IPS-20b (cell line): ENCODE results near the gene STX16.
"Not testable (repeated sequence)": the region's sequence is repeated elsewhere in the genome, so short reads cannot be mapped to it uniquely, and the experiment has no call there.

Source experiments
- H3K27ac ChIP-seq: one replicate; pipeline ENCODE4 v1.5.1; 2013; ENCODE audit warnings: low read length
- H3K27me3 ChIP-seq: 2 replicates; pipeline ENCODE4 v1.6.1; 2013; ENCODE audit warnings: mild to moderate bottlenecking, low read length, inconsistent platforms; ENCODE audit not compliant: insufficient read depth
- H3K36me3 ChIP-seq: 2 replicates; pipeline ENCODE4 v1.6.1; 2013; ENCODE audit warnings: low read depth, mild to moderate bottlenecking, inconsistent platforms, low read length, moderate library complexity; ENCODE audit not compliant: insufficient read depth
- H3K4me1 ChIP-seq: 2 replicates; pipeline ENCODE4 v1.6.1; 2013; ENCODE audit warnings: mild to moderate bottlenecking, control low read depth, inconsistent platforms, low read length, moderate library complexity; ENCODE audit not compliant: insufficient read depth
- H3K4me3 ChIP-seq: 2 replicates; pipeline ENCODE4 v1.5.1; 2013; ENCODE audit warnings: mild to moderate bottlenecking, low read length, inconsistent platforms
- H3K9ac ChIP-seq: 2 replicates; pipeline ENCODE4 v1.6.1; 2013; ENCODE audit warnings: low read depth, mild to moderate bottlenecking, inconsistent platforms, low read length, moderate library complexity
- H3K9me3 ChIP-seq: 2 replicates; pipeline ENCODE4 v1.6.1; 2013; ENCODE audit warnings: mild to moderate bottlenecking, low read depth, low read length, inconsistent platforms; ENCODE audit not compliant: insufficient read depth

The STX16 gene

DNA sequence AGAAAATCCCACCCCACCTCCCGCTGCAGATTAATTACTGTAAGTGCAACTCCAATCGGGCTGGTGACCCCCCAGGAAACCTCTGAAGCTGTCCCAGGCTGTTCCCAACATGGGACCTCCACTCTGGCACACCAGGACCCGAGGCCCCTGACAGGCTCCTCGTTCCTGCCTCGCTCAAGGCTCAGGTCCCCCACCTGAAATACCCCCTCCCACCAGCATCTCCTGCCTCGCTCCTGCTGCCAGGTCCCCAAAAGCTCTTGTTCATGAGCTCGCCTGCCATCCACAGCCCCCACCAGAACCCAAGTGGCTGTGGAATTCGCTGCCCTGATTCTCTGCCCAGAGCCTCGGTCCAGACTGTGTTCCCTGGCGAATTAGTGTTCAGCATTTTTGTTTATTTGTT lies 67.6 kb downstream of the STX16 start:
- H3K27me3 ChIP-seq, result no peaks in the 10 kb centered on the region; the same call in 1 of the 2 replicates
- no peaks in the 10 kb centered on the region for H3K9me3 ChIP-seq
- H3K9ac ChIP-seq, result no peak overlapping the region
- no peak overlapping the region for H3K4me3 ChIP-seq
- no peak overlapping the region for H3K27ac ChIP-seq
- H3K36me3 ChIP-seq, result no peaks in the 10 kb centered on the region
- H3K4me1 ChIP-seq, result no peaks in the 10 kb centered on the region

DNA sequence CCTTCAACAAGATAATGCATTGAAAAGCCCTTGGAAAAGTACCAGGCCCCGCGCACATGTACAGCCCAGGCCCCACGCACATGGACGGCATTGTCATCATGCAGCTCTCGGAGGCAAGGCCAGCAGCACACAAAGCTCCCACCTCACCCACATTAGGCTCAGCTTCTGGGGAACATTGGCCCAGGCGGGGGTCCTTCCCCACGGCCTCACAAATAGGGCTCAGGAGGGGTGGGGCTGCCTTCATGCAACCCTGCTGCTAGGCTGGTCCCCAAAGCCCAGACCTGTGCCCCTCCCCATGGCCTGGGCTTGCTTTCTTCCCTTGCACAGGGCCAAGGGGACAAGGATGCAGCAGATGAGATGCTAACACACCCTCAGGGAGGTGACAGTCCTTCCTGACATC lies 68.2 kb downstream of the STX16 start:
- Histone ChIP-seq H3K27ac (no peak overlapping the region), H3K27me3 (no peaks in the 10 kb centered on the region; the same call in 1 of the 2 replicates)

DNA sequence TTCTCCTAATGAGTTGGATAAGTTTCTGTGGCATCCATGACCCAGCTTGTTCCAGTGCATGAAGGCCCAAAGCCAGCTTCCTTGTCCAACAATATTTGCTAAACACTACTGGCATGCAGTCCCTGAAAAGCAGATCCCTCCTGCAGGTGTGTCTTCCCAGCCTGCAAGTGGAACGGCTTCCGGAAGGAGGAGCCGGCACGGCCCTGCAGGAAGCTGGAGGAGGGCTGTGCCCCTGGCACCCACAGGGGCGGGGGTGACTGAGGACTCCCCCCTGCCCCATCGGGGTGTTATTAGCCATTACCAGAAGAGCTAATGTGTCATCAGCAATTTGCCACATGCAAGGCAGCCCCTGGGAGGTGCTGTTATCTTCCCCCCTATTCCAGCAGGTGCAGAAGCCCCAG lies 68.9 kb downstream of the STX16 start:
- Histone ChIP-seq H3K27me3 (no peaks in the 10 kb centered on the region; the same call in 1 of the 2 replicates), H3K27ac (no peak overlapping the region), H3K36me3 (no peaks in the 10 kb centered on the region), H3K9me3 (no peaks in the 10 kb centered on the region), H3K4me3 (no peak overlapping the region), H3K4me1 (no peaks in the 10 kb centered on the region), H3K9ac (no peak overlapping the region)

More for the DNA sequence above, 68.2 kb downstream of the STX16 start:
- H3K9me3 ChIP-seq, result no peaks in the 10 kb centered on the region
- no peaks in the 10 kb centered on the region for H3K4me1 ChIP-seq
- H3K36me3 ChIP-seq, result no peaks in the 10 kb centered on the region
- H3K4me3 ChIP-seq, result no peak overlapping the region
- H3K9ac ChIP-seq, result no peak overlapping the region

DNA sequence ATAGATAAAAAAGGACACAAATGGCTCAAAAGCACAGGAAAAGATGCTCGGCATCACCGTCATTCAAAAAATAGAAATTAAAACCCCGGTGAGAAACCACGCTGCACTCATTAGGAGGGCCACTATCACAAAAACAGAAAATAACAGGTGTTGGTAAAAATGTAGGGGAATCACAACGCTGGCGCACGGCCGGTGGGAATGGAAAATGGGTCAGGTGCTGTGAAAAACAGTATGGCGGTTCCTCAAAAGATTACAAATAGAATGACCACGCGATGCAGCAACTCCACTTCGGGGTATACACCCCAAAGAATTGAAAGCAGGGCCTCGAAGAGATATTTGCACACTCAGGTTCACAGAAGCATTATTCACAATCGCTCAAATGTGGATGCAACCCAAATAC lies 69.8 kb downstream of the STX16 start:
- H3K9ac ChIP-seq, result no peak overlapping the region
- no peaks in the 10 kb centered on the region for H3K4me1 ChIP-seq
- no peak overlapping the region for H3K4me3 ChIP-seq
- H3K27me3 ChIP-seq, result no peaks in the 10 kb centered on the region; the same call in 1 of the 2 replicates
- no peak overlapping the region for H3K27ac ChIP-seq
- no peaks in the 10 kb centered on the region for H3K9me3 ChIP-seq
- no peaks in the 10 kb centered on the region for H3K36me3 ChIP-seq

DNA sequence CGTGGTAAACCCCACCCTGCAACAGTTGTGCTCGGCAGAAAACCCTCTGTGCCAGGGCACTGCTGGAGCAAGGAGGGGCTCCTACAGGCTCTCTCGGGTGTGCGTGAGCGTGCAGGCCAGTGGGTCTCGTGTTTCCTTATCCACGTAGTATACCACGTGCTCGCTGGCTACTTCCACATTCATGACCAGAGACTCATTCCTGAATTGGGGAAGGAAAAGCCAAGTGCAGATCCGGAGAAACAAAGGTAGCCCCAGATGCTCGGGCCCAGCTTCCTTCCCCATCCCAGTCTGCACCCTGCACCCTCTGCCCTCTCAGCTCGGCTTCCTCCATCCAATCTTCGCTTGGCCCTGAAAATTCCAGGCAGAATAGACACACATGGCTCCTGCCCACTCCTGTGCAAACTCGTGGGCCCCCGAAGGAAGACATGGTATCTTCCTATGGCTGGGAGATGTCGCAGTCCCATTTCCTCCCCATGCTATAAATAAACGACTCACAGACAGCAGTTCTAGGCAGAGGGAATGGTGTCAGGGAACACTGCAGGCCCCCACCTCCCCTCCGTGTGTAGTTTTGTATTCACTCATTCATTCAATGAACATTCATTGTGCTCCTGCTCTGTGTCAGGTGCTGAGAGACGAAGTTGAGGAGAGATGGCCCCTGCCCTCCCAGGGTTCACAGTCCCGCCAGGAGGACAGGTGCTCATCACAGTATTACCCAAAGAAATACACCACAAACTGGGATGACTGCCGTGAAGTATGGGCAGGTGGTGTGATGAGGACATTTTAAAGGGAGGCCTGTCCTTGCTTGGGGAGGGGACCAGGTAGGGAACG lies 71.1 kb downstream of the STX16 start:
- no peaks in the 10 kb centered on the region for H3K4me1 ChIP-seq
- no peaks in the 10 kb centered on the region for H3K9me3 ChIP-seq
- H3K4me3 ChIP-seq, result no peak overlapping the region
- no peak overlapping the region for H3K9ac ChIP-seq
- no peaks in the 10 kb centered on the region; the same call in 1 of the 2 replicates for H3K27me3 ChIP-seq
- H3K36me3 ChIP-seq, result no peaks in the 10 kb centered on the region
- H3K27ac ChIP-seq, result no peak overlapping the region

DNA sequence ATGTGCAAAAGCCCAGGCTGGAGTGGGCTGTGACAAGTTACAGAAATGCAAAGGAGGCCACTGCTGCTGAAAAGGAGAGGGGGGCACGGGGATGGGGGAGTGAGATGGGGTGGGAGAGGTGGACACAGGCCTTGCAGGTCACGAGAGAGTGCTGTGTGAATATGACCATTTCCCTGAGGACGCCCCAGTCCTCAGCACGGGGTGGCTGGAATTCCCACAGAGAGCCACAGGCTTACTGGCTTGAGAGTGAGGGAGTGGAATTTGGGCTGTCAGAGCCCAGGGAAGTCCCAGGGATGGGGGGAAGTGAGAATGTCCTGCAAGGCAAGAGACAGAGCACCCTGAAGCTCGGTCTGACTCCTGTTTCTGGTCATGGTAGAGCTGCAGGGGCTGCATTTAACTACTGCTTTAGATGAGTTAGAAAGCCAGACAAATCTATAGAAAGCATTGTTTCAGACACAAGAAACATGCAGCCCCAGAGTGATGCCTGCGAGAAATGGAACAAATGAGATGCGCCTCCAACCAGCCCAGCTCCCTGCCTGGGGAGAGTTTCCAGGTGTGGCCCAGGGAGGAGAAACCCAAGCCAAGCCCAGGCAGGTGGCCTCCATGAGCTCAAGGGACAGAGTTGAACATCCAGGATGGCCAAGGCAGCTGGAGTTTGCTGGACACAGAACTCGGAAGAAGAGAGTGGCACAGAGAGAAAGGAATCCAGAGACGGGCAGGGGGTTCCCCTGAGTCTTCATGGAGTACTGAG lies 72.0 kb downstream of the STX16 start:
- no peak overlapping the region for H3K4me3 ChIP-seq
- no peaks in the 10 kb centered on the region for H3K4me1 ChIP-seq
- no peaks in the 10 kb centered on the region for H3K9me3 ChIP-seq
- H3K27me3 ChIP-seq, result no peaks in the 10 kb centered on the region; the same call in 1 of the 2 replicates
- H3K27ac ChIP-seq, result no peak overlapping the region
- H3K9ac ChIP-seq, result no peak overlapping the region
- no peaks in the 10 kb centered on the region for H3K36me3 ChIP-seq

DNA sequence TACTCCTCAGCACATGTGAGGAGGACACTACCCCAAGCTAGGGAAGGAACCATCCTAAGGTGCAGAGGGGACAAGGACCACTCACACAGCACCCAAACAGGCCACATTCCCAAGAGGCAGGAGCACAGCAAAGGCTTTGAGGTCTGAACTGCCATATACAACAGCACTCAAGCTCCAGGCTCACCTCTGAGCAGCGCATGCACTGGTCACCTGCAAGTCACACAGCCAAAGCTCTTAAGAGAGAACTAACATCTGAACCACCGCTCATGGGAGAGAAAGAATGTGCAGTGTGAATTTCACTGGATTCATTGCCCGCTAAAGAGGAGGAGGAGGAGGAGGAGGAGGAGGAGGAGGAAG lies 72.5 kb downstream of the STX16 start:
- H3K9ac ChIP-seq, result no peak overlapping the region
- no peaks in the 10 kb centered on the region for H3K9me3 ChIP-seq
- H3K4me1 ChIP-seq, result no peaks in the 10 kb centered on the region
- H3K27ac ChIP-seq, result no peak overlapping the region
- no peak overlapping the region for H3K4me3 ChIP-seq
- no peaks in the 10 kb centered on the region; the same call in 1 of the 2 replicates for H3K27me3 ChIP-seq
- H3K36me3 ChIP-seq, result no peaks in the 10 kb centered on the region

DNA sequence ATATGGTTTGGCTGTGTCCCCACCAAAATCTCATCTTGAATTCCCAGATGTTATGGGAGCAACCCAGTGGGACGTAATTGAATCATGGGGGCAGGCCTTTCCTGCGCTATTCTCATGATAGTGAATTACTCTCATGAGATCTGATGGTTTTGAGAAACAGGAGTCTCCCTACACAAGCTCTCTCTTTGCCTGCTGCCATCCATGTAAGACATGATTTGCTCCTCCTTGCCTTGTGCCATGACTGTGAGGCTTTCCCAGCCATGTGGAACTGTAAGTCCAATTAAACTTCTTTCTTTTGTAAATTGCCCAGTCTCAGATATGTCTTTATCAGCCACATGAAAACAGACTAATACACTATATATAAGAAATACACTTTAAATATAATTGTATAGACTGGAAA lies 75.1 kb downstream of the STX16 start:
- not testable (repeated sequence) for H3K27me3 ChIP-seq, H3K4me3 ChIP-seq, H3K27ac ChIP-seq, H3K9ac ChIP-seq, H3K4me1 ChIP-seq, H3K9me3 ChIP-seq, H3K36me3 ChIP-seq
